Caco-2 (cell line): ENCODE measurements around the gene SH2D3C. TPM values are rescaled to one million over a fixed set of nuclear protein-coding genes. Genes with fewer than 3 reads are reported as not detected.

Experiments
- BruUV-seq: library from RNA; stranded (reverse); fragments of 400-500 nt; replicated peaks from 2 replicates; lab custom pipeline; 2021; lab: Mats Ljungman, UMichigan
- CTCF ChIA-PET: fragments of 300-600 bp; sonication (Branson Sonifier 250); formaldehyde crosslinking; loops from one replicate; lab custom pipeline; 2022; ENCODE audit warnings: antibody characterized with exemption; lab: Charles Lee
- POLR2A ChIA-PET: fragments of 300-600 bp; sonication (Branson Sonifier 250); formaldehyde crosslinking; loops from one replicate; lab custom pipeline; 2022; ENCODE audit warnings: antibody characterized with exemption; lab: Charles Lee
- DNase-seq, 2 experiments: peaks; one replicate each; pipeline versions ENCODE4 v3.0.0 to v3.0.0-alpha.2; 2020 to 2022
- H3K27me3 ChIP-seq: replicated peaks from 2 replicates; pipeline ENCODE4 v1.6.0; 2011; ENCODE audit warnings: low read length; ENCODE audit not compliant: control insufficient read depth, insufficient read depth
- H3K36me3 ChIP-seq: 2 replicates; pipeline ENCODE4 v1.5.1; 2011; ENCODE audit warnings: low read length; ENCODE audit not compliant: control insufficient read depth, insufficient read depth
- H3K4me1 ChIP-seq: fragments of 250-450 bp; sonication (Bioruptor Pico); 2 replicates; pipeline ENCODE4 v1.5.1; 2020; ENCODE audit warnings: mild to moderate bottlenecking
- H3K4me3 ChIP-seq: 2 replicates; pipeline ENCODE4 v1.5.1; 2011; ENCODE audit warnings: low read depth, mild to moderate bottlenecking, control low read depth, low read length
- H3K9me3 ChIP-seq: fragments of 250-450 bp; sonication (Bioruptor Pico); 2 replicates; pipeline ENCODE4 v1.5.1; 2020; ENCODE audit warnings: mild to moderate bottlenecking, moderate library complexity
- H3K27ac Mint-ChIP-seq: one replicate; pipeline ENCODE4 v1.8.0; 2022; ENCODE audit warnings: mixed read lengths; ENCODE audit not compliant: unreplicated experiment
- H3K27me3 Mint-ChIP-seq: one replicate; pipeline ENCODE4 v1.8.0; 2022; ENCODE audit warnings: mixed read lengths; ENCODE audit not compliant: insufficient read depth, unreplicated experiment
- H3K36me3 Mint-ChIP-seq: one replicate; pipeline ENCODE4 v1.8.0; 2022; ENCODE audit warnings: mild to moderate bottlenecking, mixed read lengths; ENCODE audit not compliant: insufficient read depth, unreplicated experiment
- H3K4me1 Mint-ChIP-seq: one replicate; pipeline ENCODE4 v1.8.0; 2022; ENCODE audit warnings: low read depth, mixed read lengths; ENCODE audit not compliant: unreplicated experiment
- H3K4me3 Mint-ChIP-seq: one replicate; pipeline ENCODE4 v1.8.0; 2022; ENCODE audit warnings: mild to moderate bottlenecking, moderate library complexity, mixed read lengths; ENCODE audit not compliant: unreplicated experiment
- H3K9me3 Mint-ChIP-seq: one replicate; pipeline ENCODE4 v1.8.0; 2022; ENCODE audit warnings: mixed read lengths; ENCODE audit not compliant: unreplicated experiment
- CTCF ChIP-seq, 2 experiments: fragments of 200-600 bp in 1 of 2; IDR thresholded peaks; 1 replicate in 1 of 2; 2 replicates in 1 of 2; pipeline versions ENCODE4 v1.5.1 to v1.8.0; 2011 to 2022; ENCODE audit warnings: antibody characterized with exemption in 1 of 2, control low read depth in 1 of 2, inconsistent platforms in 1 of 2, low read depth in 1 of 2, low read length in 1 of 2, mild to moderate bottlenecking in 1 of 2, moderate library complexity in 1 of 2; ENCODE audit not compliant: insufficient read depth in 1 of 2, severe bottlenecking in 1 of 2, unreplicated experiment in 1 of 2
- intact Hi-C: fragments of 100-400 bp; cut with micrococcal nuclease; formaldehyde crosslinking; loops from one replicate; pipeline ENCODE4 v1.10.0; 2022; ENCODE audit not compliant: unreplicated experiment
- total RNA-seq: library from RNA; stranded (reverse); gene quantifications from 2 replicates; pipeline ENCODE4 v1.2.3, GENCODE V29; 2022

SH2D3C gene
- total RNA-seq, 1 experiment from 2014 or later: 0.34 TPM

- intact Hi-C loops: loop anchor here (1.0 to 10.0 kb wide), 3 partner anchors 84 to 282 kb away; partner anchors contain the start of gene ST6GALNAC4
- ChIA-PET CTCF (no interaction called here), POLR2A (no interaction called here)
Observed at GRCh38 chr9:127786773-127787104, 8.3 kb upstream of the SH2D3C start.

DNA sequence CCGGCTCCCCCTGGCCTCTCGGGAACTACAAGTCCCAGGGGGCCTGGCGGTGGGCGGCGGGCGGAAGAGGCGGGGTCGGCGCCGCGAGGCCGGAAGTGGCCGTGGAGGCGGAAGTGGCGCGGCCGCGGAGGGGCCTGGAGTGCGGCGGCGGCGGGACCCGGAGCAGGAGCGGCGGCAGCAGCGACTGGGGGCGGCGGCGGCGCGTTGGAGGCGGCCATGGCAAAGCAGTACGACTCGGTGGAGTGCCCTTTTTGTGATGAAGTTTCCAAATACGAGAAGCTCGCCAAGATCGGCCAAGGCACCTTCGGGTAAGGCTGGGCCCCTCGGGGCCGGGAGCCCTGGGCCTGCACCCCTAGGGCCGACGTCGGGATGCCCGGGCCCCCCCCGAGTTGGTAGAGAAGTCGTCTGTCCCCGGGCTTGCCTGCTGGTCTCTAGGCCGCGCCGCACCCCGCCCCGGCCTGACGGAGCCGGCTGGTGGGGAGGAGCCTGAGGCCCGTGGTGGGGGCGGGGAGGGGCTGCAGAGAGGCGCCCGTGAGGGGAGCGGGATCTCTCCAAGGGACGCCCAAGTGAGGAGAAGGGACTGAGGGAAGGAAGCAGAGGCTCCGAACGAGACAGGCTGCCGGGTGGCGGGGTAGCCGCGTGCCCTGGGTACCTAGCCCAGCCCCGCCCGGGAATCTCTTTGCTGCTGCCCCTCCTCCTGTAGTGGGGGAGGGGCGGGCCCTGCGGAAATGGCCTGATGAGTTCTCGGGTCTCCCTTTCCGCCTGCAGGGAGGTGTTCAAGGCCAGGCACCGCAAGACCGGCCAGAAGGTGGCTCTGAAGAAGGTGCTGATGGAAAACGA is 7.7 kb upstream of the SH2D3C start, which contains the start of gene CDK9:
TSS of gene CDK9 (plus strand) at position 102 of the 840 bp plus-strand sequence. CDS start at position 217, 115 bp downstream.
- no TSS peak for BruUV-seq
- POLR2A ChIA-PET: interaction anchor here (0.6 to 1.0 kb wide), 6 partner anchors 15 to 1062 kb away, joined by 3 to 10 read pairs (median 4); partner anchors contain the start of genes FPGS and TOR2A

More at GRCh38 chr9:127786773-127787104, 8.3 kb upstream of the SH2D3C start:
- Mint-ChIP-seq H3K36me3 (peaks cover 61% of the 10 kb centered on the region), H3K27me3 (no peaks in the 10 kb centered on the region), H3K4me1 (no peaks in the 10 kb centered on the region), H3K27ac (peak overlapping the region; percentile 90), H3K4me3 (peak overlapping the region; percentile 98), H3K9me3 (no peaks in the 10 kb centered on the region)
- Histone ChIP-seq H3K4me1 (no peaks in the 10 kb centered on the region), H3K36me3 (peaks cover 8% of the 10 kb centered on the region), H3K4me3 (peak overlapping the region; percentile 94), H3K27me3 (no peaks in the 10 kb centered on the region), H3K9me3 (no peaks in the 10 kb centered on the region)
- no peak for DNase-seq
- TF ChIP-seq CTCF (IDR thresholded peaks at IDR 0.05; ENCODE audit: insufficient read depth in 1 of 2, low read depth in 1 of 2, low read length in 1 of 2, severe bottlenecking in 1 of 2, unreplicated experiment in 1 of 2): peak in 1 of 2 experiments; percentile 11
- BruUV-seq: no TSS peak

More for the DNA sequence above, 7.7 kb upstream of the SH2D3C start, which contains the start of gene CDK9:
- intact Hi-C loops: loop anchor here (1.0 to 10.0 kb wide), 6 partner anchors 15 to 281 kb away; partner anchors contain the start of genes ST6GALNAC4 and TOR2A
- H3K36me3 ChIP-seq: peaks cover 8% of the 10 kb centered on the region
- Mint-ChIP-seq H3K27ac (peak within 1 kb of the TSS; percentile 90), H3K4me1 (no peaks in the 10 kb centered on the region), H3K36me3 (peaks cover 55% of the 10 kb centered on the region), H3K4me3 (peak within 1 kb of the TSS; percentile 98), H3K9me3 (no peaks in the 10 kb centered on the region), H3K27me3 (no peaks in the 10 kb centered on the region)
- H3K27me3 ChIP-seq: no peaks in the 10 kb centered on the region
- no peaks in the 10 kb centered on the region for H3K9me3 ChIP-seq
- TF ChIP-seq CTCF (IDR thresholded peaks at IDR 0.05; ENCODE audit: insufficient read depth in 1 of 2, low read depth in 1 of 2, low read length in 1 of 2, severe bottlenecking in 1 of 2, unreplicated experiment in 1 of 2): no peak
- CTCF ChIA-PET: interaction anchor here (0.6 to 2.4 kb wide), 8 partner anchors 10 to 576 kb away, joined by 3 to 30 read pairs (median 4); partner anchors contain the start of genes STXBP1 and TOR2A
- H3K4me1 ChIP-seq: no peaks in the 10 kb centered on the region
- peak; percentile 93 to 95 for DNase-seq
- peak within 1 kb of the TSS; percentile 94 for H3K4me3 ChIP-seq
